CD8-positive, alpha-beta memory T cell (primary cell): ENCODE data around the gene ZNF681. TPM values are rescaled to one million over a fixed set of nuclear protein-coding genes. Genes with fewer than 3 reads are reported as not detected.
A peak's percentile ranks its signal among the peaks of the same experiment; 100 is the strongest.
"Not testable (repeated sequence)": the region's sequence is repeated elsewhere in the genome, so short reads cannot be mapped to it uniquely, and the experiment has no call there.

Source experiments
- CTCF ChIA-PET: fragments of 350-600 bp; sonication (Branson Sonifier 250); formaldehyde crosslinking; loops from one replicate; lab custom pipeline; 2021; ENCODE audit warnings: antibody characterized with exemption; lab: Charles Lee
- POLR2A ChIA-PET: fragments of 350-600 bp; sonication (Branson Sonifier 250); formaldehyde crosslinking; loops from one replicate; lab custom pipeline; 2021; ENCODE audit warnings: antibody characterized with exemption; lab: Charles Lee
- DNase-seq, 5 donors: peaks; one replicate each; pipeline versions ENCODE4 v3.0.0 to v3.0.0-alpha.2; 2020 to 2022; ENCODE audit warnings: mixed read lengths in 1 of 5
- H3K27ac ChIP-seq: one replicate; pipeline ENCODE4 v1.7.0; 2013; ENCODE audit warnings: low read depth, mild to moderate bottlenecking, low read length, moderate library complexity
- H3K27me3 ChIP-seq: 2 replicates; pipeline ENCODE4 v1.7.0; 2013; ENCODE audit warnings: low read length, mild to moderate bottlenecking; ENCODE audit not compliant: insufficient read depth, poor library complexity, severe bottlenecking
- H3K36me3 ChIP-seq: 2 replicates; pipeline ENCODE4 v1.7.0; 2013; ENCODE audit warnings: mild to moderate bottlenecking, low read length, moderate library complexity; ENCODE audit not compliant: insufficient read depth
- H3K4me1 ChIP-seq: 2 replicates; pipeline ENCODE4 v1.7.0; 2013; ENCODE audit warnings: mild to moderate bottlenecking, low read length, moderate library complexity; ENCODE audit not compliant: insufficient read depth
- H3K4me3 ChIP-seq: 2 replicates; pipeline ENCODE4 v1.7.0; 2013; ENCODE audit warnings: mild to moderate bottlenecking, low read length
- H3K9me3 ChIP-seq: 2 replicates; pipeline ENCODE4 v1.7.0; 2013; ENCODE audit warnings: mild to moderate bottlenecking, low read length
- H3K27ac Mint-ChIP-seq, 8 donors: one replicate each; pipeline ENCODE4 v1.8.0; 2020 to 2021; ENCODE audit warnings: mixed read lengths in 8 of 8, mild to moderate bottlenecking in 6 of 8, inconsistent platforms in 3 of 8, moderate library complexity in 3 of 8
- H3K27me3 Mint-ChIP-seq, 2 donors: one replicate each; pipeline ENCODE4 v1.8.0; 2020 to 2021; ENCODE audit warnings: mixed read lengths in 2 of 2, mild to moderate bottlenecking in 1 of 2, moderate library complexity in 1 of 2
- H3K36me3 Mint-ChIP-seq, 3 donors: one replicate each; pipeline ENCODE4 v1.8.0; 2020 to 2021; ENCODE audit warnings: mixed read lengths in 3 of 3, inconsistent platforms in 1 of 3, mild to moderate bottlenecking in 1 of 3
- H3K4me1 Mint-ChIP-seq, 3 donors: one replicate each; pipeline ENCODE4 v1.8.0; 2020 to 2021; ENCODE audit warnings: mixed read lengths in 3 of 3, inconsistent platforms in 1 of 3, mild to moderate bottlenecking in 1 of 3
- H3K4me3 Mint-ChIP-seq, 7 donors: one replicate each; pipeline ENCODE4 v1.8.0; 2020 to 2021; ENCODE audit warnings: mixed read lengths in 7 of 7, mild to moderate bottlenecking in 6 of 7, moderate library complexity in 4 of 7, inconsistent platforms in 2 of 7
- H3K9me3 Mint-ChIP-seq, 5 donors: one replicate each; pipeline ENCODE4 v1.8.0; 2020 to 2022; ENCODE audit warnings: mixed read lengths in 5 of 5, mild to moderate bottlenecking in 3 of 5, moderate library complexity in 2 of 5, inconsistent platforms in 1 of 5
- polyA plus RNA-seq: library from polyadenylated mRNA; unstranded; fragments of 300-500 nt; fragmentation: Illumina TruSeq; gene quantifications from one replicate; pipeline ENCODE4 v1.2.3, GENCODE V29; 2021
- total RNA-seq, 2 experiments: library from RNA; stranded (reverse); gene quantifications; one replicate each; pipeline ENCODE4 v1.2.3, GENCODE V29; 2021

Gene ZNF681
- total and polyA plus RNA-seq, 3 experiments from 2014 or later: 1.6 to 4.9 (median 4.6) TPM

GRCh38 chr19:23762884-23763711, 4.4 kb upstream of the ZNF681 start:
- Histone ChIP-seq H3K27ac (peak overlapping the region; percentile 62), H3K27me3 (no peaks in the 10 kb centered on the region), H3K4me3 (peak overlapping the region; percentile 94), H3K36me3 (no peaks in the 10 kb centered on the region), H3K9me3 (no peaks in the 10 kb centered on the region), H3K4me1 (peaks cover 14% of the 10 kb centered on the region)
- ChIA-PET CTCF (no interaction called here), POLR2A (interaction anchor here (0.7 to 1.1 kb wide), 2 partner anchors 77 to 228 kb away, joined by 3 read pairs; no protein-coding TSS in a partner anchor)
- peaks cover 0 to 12% (median 0%) of the 10 kb centered on the region in 3 donors for H3K36me3 Mint-ChIP-seq
- peak; percentile 77 to 91 (median 86) for DNase-seq
- peak overlapping the region; percentile 95 to 99 (median 97) for H3K4me3 Mint-ChIP-seq
- peaks cover 38 to 62% (median 54%) of the 10 kb centered on the region in 3 donors for H3K4me1 Mint-ChIP-seq
- H3K27me3 Mint-ChIP-seq: no peaks in the 10 kb centered on the region
- no peaks in the 10 kb centered on the region for H3K9me3 Mint-ChIP-seq
- H3K27ac Mint-ChIP-seq: peak overlapping the region; percentile 17 to 97 (median 88)

- no peak for DNase-seq
- Mint-ChIP-seq H3K27me3 (no peaks in the 10 kb centered on the region), H3K4me3 (peak overlapping the region; percentile 95 to 99 (median 97)), H3K4me1 (peaks cover 43 to 68% (median 60%) of the 10 kb centered on the region in 3 donors), H3K27ac (peak overlapping the region; percentile 17 to 97 (median 88)), H3K9me3 (no peaks in the 10 kb centered on the region), H3K36me3 (peaks cover 0 to 13% (median 0%) of the 10 kb centered on the region in 3 donors)
- peaks cover 14% of the 10 kb centered on the region for H3K4me1 ChIP-seq
- peak overlapping the region; percentile 94 for H3K4me3 ChIP-seq
- no peaks in the 10 kb centered on the region for H3K9me3 ChIP-seq
- ChIA-PET CTCF (no interaction called here), POLR2A (interaction anchor here (1.1 kb wide), 1 partner anchor 76 kb away, joined by 3 read pairs; no protein-coding TSS in a partner anchor)
- H3K27ac ChIP-seq: no peak overlapping the region
- H3K36me3 ChIP-seq: no peaks in the 10 kb centered on the region
- no peaks in the 10 kb centered on the region for H3K27me3 ChIP-seq
Measured at GRCh38 chr19:23762548-23762883, 3.8 kb upstream of the ZNF681 start.

- H3K9me3 Mint-ChIP-seq, H3K4me3 ChIP-seq, H3K36me3 ChIP-seq, H3K27ac ChIP-seq, CTCF ChIA-PET, H3K9me3 ChIP-seq, H3K27me3 Mint-ChIP-seq, H3K27me3 ChIP-seq: not testable (repeated sequence)
- POLR2A ChIA-PET: interaction anchor here (2.0 kb wide), 1 partner anchor 487 kb away, joined by 13 read pairs; no protein-coding TSS in a partner anchor
- Mint-ChIP-seq H3K4me1 (peaks cover 44 to 67% (median 61%) of the 10 kb centered on the region in 3 donors), H3K27ac (peak overlapping the region in 7 of 8 donors; percentile 48 to 99 (median 64)), H3K4me3 (peak overlapping the region; percentile 27 to 93 (median 51)), H3K36me3 (peaks cover 4 to 15% (median 5%) of the 10 kb centered on the region in 3 donors)
- peaks cover 14% of the 10 kb centered on the region for H3K4me1 ChIP-seq
- DNase-seq: peak in 2 of 5 donors; percentile 15 to 23
Measured at GRCh38 chr19:23760326-23760725, 1.6 kb upstream of the ZNF681 start.

GRCh38 chr19:23743633-23744232, 15.0 kb downstream of the ZNF681 start:
- H3K27me3 ChIP-seq, H3K27me3 Mint-ChIP-seq, CTCF ChIA-PET, H3K27ac ChIP-seq, H3K4me3 ChIP-seq, H3K27ac Mint-ChIP-seq, POLR2A ChIA-PET, H3K4me1 ChIP-seq, H3K4me3 Mint-ChIP-seq, DNase-seq, H3K4me1 Mint-ChIP-seq: not testable (repeated sequence)
- Mint-ChIP-seq H3K36me3 (peaks cover 21 to 55% (median 53%) of the 10 kb centered on the region in 3 donors), H3K9me3 (peaks cover 33 to 79% (median 68%) of the 10 kb centered on the region in 5 donors)
- Histone ChIP-seq H3K36me3 (peaks cover 15% of the 10 kb centered on the region), H3K9me3 (peaks cover 34% of the 10 kb centered on the region)

GRCh38 chr19:23730729-23731465, 27.8 kb downstream of the ZNF681 start:
- H3K4me3 ChIP-seq, H3K4me1 Mint-ChIP-seq, H3K9me3 ChIP-seq, H3K4me1 ChIP-seq, H3K27ac ChIP-seq, CTCF ChIA-PET, H3K4me3 Mint-ChIP-seq, H3K27me3 Mint-ChIP-seq, DNase-seq, H3K36me3 ChIP-seq, H3K27me3 ChIP-seq, POLR2A ChIA-PET, H3K27ac Mint-ChIP-seq: not testable (repeated sequence)
- peaks cover 0 to 27% (median 0%) of the 10 kb centered on the region in 3 donors for H3K36me3 Mint-ChIP-seq
- peaks cover 20 to 43% (median 23%) of the 10 kb centered on the region in 5 donors for H3K9me3 Mint-ChIP-seq

- H3K4me3 ChIP-seq, H3K9me3 ChIP-seq, H3K4me3 Mint-ChIP-seq, H3K36me3 ChIP-seq, H3K27ac ChIP-seq, CTCF ChIA-PET, DNase-seq, H3K27ac Mint-ChIP-seq, POLR2A ChIA-PET, H3K4me1 ChIP-seq, H3K27me3 ChIP-seq: not testable (repeated sequence)
- peaks cover 0 to 10% (median 0%) of the 10 kb centered on the region in 3 donors for H3K36me3 Mint-ChIP-seq
- peaks cover 5 to 12% of the 10 kb centered on the region in 2 donors for H3K27me3 Mint-ChIP-seq
- peaks cover 0 to 10% (median 2%) of the 10 kb centered on the region in 5 donors for H3K9me3 Mint-ChIP-seq
- peaks cover 5 to 16% (median 11%) of the 10 kb centered on the region in 3 donors for H3K4me1 Mint-ChIP-seq
Measured at GRCh38 chr19:23724161-23724560, 34.5 kb downstream of the ZNF681 start.

GRCh38 chr19:23718802-23719201, 39.9 kb downstream of the ZNF681 start:
- peaks cover 0 to 3% (median 0%) of the 10 kb centered on the region in 3 donors for H3K36me3 Mint-ChIP-seq
- H3K9me3 ChIP-seq: no peaks in the 10 kb centered on the region
- POLR2A ChIA-PET: no interaction called here
- H3K4me3 ChIP-seq: no peak overlapping the region
- no peaks in the 10 kb centered on the region for H3K27me3 ChIP-seq
- H3K36me3 ChIP-seq: no peaks in the 10 kb centered on the region
- H3K4me3 Mint-ChIP-seq: peak overlapping the region in 2 of 7 donors; percentile 7 to 33
- peaks cover 7 to 10% (median 8%) of the 10 kb centered on the region in 3 donors for H3K4me1 Mint-ChIP-seq
- CTCF ChIA-PET: no interaction called here
- peak overlapping the region in 1 of 8 donors; percentile 50 for H3K27ac Mint-ChIP-seq
- no peak for DNase-seq
- H3K27me3 Mint-ChIP-seq: peaks cover 5 to 13% of the 10 kb centered on the region in 2 donors
- no peaks in the 10 kb centered on the region for H3K4me1 ChIP-seq
- peaks cover 0 to 5% (median 0%) of the 10 kb centered on the region in 5 donors for H3K9me3 Mint-ChIP-seq
- no peak overlapping the region for H3K27ac ChIP-seq
